HK-2 (cell line): ENCODE data around the gene DCST2.

Source experiments
- DNase-seq: peaks from one replicate; pipeline ENCODE4 v3.0.0-alpha.2; 2018; ENCODE audit not compliant: unreplicated experiment

The DCST2 gene

DNA sequence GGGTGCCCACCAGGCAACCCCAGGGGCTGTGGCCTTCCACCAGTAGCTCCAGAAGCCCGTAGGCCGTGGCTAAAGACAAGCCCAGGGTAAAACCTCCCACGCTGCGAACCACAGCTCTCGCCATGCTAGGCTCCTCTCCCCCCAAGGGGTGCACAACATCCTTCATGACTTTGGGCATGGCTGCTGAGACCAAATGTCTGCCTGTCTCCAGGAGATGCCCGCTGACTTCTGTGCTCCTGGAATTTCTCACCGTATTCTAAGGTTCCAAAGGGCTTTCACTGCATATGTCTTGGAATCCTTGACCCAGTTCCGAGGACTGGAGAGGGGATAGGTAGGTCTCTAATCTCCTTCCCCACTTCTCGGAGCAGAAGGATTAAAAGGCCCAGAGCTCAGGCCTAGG is at the start of gene DCST2, which contains the start of gene DCST1:
Gene DCST2, minus strand, starts transcription at position 258 of the 400 bp plus-strand sequence. Its CDS starts 80 bp downstream, at position 178.
Gene DCST1, plus strand, starts transcription at position 301 of the 400 bp plus-strand sequence. CDS start 213 bp downstream, outside the sequence.
- DNase-seq, result no peak

DNA sequence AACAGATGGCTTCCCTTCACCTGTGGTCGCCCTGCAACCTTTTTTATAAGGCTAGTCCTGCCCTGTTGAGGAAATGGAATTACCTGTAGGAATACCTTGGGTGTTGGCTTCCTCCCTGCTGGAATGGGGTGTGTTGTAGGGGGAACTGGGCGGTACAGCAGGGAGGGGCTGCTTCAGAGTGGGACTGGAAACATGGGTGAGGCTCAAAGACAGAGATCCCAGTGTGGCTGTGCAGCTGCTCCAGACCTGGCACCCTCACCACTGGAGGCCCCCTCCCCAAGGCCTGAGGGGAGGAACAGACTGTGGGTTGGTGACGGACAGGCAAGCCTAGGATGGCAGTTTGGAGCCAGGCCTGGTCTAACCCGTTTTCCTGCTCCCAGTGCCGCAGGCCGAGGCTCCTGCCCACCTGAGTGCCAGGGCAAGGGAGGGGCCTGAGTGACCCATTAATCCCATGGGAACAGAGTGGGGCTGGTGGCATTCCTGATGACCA is 49.5 kb upstream of the DCST2 start:
- DNase-seq, result no peak

DNA sequence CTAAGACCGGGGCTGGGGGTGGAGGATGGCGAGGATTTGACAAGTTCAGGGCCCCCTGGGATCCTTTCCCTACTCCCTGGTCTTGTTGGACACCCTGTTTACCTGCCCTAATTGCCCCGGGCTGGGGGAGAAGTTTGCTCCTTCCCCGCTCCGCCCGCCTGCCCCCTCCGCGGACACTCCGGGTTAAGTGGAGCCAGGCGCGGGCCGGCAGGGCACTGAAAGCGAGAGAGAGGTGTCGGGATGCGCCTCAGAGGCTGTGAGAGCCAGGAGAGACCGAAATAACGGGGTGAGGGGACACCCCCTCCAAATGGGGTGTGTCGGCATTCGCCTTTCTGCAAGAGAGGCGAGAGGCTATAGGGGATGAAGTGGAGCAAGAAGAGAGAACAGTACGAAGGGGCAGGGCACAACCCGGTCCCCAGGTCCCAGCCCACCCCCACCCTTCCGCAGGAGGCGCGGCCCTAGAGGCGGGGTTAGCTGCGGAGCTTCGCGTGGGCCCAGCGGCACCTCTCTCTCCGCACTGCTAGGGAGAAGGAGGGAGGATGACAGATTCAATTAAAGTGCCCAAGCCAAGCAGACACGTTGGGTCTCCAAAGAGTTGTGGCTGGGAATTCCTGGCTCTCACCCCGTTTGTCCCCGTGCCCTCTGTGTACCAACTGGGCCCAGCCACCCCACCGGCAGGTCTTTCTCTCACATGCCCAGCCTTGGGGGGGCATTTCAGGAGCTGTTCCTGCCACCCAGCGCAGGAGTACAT is 48.9 kb upstream of the DCST2 start:
- DNase-seq, result no peak

DNA sequence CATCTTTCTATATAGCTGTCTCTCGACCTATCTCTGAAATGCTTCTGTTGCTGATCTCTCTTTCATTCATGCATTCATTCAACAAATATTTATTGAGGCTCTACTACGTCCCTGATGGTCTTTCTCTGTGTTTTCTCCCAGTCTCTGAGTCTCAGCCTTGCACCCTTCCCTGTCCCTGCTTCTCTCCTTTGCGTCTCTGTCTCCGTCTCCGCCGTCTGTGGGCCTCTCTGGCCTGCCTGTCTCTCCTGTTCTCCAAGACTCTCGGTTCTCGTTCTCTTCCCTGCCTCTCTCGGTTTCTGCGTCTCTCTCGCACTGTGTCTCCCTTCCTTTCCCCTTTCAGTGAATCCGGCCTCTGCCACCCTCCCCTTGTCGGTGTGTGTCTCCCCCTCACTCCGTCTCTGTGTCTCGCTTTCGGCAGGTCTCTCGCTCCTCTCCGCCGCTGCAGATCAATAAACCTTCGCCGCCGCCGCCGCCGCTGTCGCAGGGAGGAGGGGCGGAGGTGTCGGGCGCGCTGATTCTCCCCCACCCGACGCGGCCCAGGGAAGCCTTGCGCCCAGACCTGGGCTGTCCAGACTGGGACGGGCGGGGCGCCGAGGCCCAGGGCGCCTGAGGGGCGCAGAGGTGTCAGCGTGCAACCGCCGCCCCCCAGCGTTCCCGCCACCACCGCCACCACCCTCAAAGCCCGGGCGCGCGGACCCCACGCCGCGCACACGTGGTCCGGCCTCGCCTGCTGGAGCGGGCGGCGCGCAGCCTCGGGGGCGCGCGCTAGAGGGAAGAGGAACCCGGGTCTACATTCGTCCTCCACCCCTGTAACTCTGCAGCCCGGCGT is 48.1 kb upstream of the DCST2 start:
- no peak for DNase-seq

DNA sequence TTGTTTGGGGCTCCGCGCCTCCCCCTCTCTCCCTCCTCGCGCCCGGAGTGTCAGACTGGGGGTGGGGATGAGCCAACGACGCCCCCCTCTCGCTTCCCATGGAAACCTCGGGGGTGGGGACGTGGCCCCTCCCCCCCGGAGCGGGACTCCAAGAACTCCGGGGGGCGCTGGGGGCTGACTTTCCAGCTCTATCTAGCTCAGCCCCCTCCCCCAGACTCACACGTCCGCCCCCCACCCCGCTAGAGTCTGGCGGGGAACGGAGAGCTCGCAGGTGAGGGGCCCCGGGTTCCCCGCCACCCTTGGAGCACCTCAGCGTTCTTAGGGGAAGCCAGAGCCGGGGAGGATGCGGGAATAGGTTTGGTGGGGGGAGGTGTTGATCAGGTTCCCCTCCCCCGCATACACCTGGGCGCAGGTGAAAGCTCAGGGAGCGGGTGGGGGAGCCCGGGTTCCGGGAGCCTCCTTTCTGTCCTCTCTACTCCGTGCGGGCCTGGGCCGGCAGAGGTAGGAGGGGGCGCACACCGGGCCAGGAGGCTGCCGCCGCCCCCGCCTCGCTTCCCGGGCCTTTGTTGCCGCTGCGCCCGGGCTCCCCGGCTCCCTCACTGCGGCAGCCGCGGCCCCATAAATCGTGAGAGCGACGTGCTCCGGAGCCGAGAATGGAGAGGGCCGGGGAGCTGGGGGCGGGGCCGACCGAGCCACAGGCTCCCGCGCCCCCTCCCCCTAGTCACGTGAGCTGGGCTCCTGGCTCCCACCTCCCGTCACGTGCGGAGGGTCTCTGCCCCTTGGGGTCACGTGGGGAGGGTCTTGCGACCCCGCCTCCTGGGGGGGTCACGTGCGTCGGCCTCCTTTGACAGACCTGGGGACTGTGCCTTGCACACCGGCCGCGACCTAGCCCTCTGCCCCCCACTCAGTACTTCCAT is 47.0 kb upstream of the DCST2 start:
- DNase-seq, result no peak

DNA sequence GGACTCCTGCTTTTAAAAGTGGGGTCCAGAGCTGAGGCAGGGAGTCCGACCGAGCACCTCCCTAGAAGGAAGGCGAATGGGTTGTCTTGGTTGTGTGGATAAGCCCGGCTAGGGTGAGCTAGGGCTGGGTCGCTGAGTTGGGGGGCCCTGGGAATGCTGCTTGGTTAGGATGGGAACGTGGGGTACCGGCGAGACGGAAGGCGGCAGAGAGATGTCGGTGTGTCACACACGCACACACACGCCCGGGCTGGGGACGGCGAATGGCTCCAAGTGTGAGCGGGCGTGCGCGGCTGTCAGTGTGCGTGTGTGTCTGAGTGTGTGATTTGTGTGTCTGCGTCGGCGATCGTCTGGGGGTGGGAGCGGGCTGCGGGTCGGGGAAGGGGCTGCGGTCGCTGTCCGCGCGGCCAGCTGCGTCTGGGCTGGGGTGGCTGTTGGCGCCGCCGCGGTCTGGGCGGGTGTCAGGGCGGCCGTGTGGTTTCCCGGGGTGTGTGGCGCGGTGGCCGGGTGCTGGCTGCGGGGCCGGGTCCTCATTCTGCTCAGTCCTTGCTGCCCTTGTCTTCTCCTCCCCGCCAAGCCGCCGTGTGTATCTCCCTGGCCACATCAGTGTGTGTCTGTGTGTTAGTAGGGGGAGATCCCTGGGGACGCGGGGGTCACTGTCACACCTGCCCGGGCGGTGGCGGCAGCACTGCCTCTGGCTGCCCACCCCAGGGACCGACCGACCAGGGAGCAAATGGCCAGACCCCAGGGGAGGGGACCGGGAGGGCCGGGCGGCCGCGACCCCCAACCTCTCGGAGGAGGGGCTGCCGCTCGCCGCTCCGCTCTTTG is 46.1 kb upstream of the DCST2 start:
- no peak for DNase-seq

DNA sequence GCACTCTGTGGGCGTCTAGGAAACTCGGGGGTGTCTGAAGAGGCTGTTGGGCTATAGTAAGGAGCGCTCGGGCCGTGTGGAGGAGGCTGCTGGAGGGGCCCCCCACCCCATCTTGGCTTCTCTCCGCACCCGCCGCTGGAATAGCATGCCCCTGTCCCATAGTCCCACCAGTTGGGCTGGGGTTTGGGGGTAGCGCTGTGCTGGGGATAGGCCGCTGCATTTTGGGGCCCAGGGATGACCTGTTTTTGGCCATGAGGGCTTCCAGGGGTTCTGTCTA is 45.6 kb upstream of the DCST2 start:
- DNase-seq, result no peak

DNA sequence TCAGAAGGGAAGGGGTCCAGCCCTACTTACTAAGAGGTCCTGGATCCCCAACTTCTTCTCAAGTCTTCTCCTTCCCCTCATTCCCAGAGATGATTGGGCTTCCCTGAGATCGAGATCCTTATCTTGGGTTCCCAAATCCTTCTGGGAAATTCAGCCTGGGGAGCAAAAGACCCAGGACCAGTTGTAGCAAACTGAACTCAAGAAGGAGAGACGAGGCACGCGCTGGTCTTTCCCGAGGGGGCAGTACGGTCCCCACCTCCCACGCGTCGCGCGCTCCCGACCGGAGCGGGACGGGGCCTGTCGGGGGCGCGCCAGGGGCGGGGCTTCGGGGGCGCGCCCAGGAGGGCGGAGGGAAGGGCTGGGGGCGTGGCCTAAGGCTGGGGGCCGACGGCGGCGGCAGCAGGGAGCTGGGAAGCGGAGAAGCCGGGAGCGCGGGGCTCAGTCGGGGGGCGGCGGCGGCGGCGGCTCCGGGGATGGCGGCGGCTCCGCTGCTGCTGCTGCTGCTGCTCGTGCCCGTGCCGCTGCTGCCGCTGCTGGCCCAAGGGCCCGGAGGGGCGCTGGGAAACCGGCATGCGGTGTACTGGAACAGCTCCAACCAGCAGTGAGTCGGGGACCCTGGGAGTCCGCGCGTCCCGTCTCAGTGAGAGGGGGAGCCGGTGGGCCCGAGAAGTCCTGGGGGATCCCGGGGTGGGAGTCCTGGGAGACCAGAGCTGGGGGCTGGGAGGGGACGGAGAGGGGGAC is 45.1 kb upstream of the DCST2 start, which contains the start of gene EFNA3:
Gene EFNA3, plus strand, starts transcription at position 369 of the 741 bp plus-strand sequence. Its CDS starts 105 bp downstream, at position 474.
- no peak for DNase-seq

DNA sequence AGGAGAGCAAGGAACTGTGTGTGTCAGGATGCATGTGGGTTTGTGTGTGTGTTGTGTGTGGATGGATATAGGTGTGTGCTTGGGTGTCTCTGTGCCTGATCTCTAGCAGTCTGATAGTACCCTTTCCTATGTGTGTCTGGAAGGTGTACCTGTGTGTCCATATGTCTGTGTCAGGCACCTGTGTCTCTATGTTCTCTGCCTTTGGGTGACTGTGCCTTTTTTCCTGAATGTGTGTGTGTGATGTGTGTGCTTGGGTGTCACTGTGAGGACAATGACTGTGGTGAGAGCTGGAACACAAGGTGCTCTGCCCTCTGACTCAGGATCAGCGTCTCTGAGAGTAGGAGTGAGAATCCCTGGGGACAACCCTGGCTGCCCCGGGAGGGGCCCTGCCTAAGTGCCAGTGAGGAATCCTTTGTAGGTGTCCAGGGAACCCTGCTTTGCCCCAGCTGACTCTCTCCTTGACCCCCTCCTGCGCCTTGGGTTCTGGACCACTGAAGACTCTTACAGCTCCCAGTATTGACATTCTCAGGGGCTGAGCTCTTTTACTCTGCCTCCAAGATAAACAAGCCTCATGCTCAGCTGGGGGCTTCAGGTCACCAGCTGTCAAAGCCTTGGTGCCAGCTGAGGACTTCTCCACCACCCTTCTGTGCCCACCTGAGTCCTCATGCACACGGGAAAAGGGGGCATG is 44.3 kb upstream of the DCST2 start:
- no peak for DNase-seq

DNA sequence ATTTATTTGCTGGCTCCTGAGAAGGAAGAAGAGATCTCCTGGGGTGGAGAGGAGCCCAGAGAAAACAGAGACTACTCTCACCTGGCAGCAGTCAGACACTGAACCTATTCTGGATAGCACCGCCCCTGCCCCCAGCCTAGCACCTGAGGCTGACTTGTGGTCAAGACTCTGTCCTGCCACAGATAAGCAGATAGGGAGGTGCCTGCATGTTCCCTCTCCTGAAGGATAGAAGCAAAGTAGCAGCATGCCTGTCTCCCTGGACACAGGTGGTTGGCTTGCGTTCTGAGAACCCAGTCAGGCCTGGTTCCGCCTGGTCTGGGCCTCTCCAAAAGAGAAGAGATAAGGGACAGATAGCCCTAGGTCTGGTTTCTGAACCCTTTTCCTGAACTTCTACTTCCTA is 43.8 kb upstream of the DCST2 start:
- DNase-seq, result no peak

DNA sequence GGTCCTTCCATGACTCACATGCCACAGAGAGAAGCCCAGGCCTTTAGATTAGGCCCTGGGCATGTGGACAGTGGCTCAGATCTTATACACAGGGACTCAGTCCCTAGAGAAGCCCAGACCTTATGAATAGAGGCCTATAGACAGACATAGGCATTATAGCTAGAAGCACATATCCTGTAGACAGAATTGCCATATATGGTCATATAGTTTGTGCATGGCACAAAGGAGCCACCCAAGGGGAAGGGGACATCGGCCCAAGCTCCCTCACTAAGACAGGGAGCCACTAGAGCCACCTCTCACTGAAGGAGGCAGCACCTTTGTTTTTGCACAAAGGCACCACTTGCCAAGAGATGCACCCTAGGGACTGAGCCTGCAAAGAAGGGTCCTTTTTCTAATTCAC is 42.8 kb upstream of the DCST2 start:
- no peak for DNase-seq

DNA sequence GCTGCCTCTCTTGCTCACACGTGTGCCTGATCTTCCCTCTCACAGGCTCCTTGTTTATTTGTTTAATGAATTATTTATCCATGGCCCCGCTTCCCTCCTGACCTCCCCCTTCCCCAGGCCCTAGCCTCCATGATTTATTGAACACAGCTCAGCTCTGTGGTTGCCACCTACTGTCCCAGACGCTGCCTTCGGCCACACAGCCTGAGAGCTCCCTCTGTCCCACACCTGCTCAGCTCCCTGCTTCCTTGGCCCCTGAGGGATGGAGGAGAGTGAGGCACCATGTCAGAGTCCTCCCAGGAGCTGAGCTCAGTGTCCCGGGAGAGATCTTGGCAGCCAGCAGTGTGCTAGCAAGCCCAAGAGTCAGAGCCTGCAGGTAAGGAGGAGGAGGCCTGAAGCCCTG is 42.0 kb upstream of the DCST2 start:
- DNase-seq, result no peak

DNA sequence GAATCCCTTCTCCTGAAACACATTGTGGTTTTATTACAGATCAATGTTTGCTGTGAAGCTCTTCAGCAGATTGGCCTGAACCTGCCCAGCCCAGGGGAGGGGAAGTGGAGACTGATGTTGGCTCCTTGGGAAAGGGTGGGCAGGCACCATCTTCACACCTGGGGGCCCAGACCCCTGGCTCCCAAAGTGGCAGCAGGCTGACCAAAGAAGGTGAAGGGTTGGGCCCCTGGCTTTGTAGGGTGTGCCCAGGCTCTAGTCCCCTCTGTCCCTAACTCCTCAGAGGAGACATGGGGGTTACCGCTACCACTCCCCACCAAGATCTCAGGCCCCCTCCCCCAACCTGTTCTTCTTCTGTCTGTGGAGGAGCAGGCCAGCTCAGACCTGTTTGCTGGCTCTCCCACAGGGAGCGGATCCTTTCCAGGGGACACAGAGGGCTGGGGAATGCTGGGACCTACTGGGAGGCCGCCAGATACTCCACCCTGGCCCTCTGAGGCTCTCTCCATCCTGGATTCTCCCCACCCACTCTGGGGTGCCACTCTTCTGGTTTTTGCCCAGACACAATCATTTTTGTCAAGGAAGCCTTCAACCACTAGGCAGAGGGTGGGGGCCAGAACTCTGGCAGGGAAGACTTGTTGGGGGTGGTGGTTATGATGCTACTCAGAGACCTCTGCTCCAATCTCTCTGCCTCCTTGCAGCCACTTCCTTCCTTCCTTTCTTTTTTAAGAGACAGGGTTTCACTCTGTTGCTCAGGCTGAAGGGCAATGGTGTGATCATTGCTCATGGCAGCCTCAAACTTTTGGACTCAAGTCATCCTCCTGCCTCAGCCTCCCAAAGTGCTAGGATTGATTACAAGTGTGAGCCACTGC is 40.0 kb upstream of the DCST2 start:
- no peak for DNase-seq

DNA sequence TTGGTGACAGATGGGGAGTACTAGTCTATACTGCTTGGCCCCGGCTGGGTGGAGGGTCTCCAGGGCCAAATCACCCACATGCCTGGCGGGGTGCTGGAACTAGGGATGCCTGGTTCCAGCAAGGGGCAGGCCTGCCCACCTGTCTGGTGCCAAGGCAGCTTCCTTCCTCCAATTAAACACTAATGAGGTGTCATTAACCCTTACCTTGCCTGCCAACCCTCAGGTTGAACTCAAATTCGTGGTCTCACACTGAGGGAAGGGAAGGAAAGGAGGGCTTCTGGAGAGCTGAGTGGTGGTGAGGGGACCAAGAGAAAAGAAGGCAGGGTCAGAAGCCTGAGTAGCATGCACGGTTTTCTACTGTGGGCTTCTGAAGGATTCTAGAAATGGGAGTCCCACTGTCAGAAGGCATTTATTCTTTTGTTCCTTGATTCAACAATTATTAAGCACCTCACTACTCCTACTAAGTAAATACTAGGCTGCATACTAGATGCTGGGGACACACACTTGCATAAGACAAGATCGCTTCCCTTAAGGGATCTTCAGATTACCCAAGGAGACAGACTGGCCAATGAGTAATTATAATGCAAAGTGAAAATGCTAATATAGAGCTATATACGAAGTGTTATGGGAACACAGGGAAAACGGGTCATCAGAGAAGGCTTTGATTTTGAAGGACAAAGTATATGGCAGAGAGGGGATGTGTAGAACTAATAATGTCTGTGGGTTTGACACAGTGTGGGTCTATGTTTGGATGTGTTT is 39.1 kb upstream of the DCST2 start:
- no peak for DNase-seq

DNA sequence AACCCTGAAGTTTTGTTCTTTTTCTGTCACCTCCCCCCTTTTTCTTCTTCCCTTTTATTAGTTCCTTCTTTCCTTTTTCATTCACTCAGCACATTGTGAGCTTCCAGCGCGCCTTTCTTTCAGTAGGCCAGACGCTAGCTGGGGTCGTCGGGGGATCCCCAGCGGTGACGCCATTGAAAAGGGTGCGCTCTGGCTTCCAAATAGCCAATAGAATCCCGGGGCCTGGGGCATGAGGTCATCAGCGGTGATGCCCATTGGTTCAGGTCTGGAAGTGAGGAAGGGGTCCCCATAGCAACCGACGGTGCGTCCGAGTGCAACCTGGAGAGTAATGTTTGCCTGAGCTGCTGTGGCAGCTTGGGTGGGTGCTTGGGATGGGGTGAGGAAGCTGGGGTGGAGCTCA is 38.1 kb upstream of the DCST2 start:
- no peak for DNase-seq

DNA sequence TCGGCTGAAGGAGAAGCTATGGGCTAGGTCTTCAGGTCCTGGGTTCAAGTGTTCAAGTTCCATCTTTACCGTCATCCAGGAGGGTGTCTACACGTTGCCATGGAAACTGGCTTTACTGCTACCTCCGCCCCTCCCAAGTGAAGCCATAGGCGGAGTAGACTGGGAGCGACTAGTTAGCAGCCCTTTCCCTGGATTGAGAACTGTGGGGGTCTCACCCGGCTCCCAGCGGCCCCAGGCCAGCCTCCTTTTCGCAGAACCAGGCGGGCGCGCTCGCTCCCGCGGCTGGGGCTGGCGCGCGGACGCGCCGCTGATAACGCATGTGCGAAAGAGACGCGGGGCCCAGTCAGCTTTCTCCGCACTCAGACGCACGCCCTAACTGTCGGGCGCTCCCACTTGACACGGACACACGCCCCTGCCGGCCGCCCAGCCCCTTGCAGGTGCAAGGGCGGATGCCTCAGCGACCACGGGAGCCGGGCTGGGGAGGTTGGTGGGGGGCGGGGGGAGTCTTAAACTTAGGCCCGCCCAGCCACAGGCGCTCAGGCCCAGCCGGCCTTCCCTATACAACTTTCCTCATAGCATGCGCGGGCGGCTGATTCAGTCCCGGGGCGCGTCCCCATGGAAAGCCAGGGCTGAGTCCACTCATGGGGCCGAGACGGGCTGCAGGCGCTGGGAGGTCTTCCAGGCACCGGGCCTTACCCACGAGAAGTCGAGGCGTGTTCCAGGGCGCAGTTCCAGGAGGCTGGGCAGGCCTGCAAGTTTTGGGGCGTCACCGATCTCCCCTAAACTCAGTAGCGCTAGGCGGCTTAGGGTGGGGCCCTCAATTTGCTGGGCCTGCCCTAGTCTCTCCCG is 37.4 kb upstream of the DCST2 start:
- DNase-seq, result no peak

DNA sequence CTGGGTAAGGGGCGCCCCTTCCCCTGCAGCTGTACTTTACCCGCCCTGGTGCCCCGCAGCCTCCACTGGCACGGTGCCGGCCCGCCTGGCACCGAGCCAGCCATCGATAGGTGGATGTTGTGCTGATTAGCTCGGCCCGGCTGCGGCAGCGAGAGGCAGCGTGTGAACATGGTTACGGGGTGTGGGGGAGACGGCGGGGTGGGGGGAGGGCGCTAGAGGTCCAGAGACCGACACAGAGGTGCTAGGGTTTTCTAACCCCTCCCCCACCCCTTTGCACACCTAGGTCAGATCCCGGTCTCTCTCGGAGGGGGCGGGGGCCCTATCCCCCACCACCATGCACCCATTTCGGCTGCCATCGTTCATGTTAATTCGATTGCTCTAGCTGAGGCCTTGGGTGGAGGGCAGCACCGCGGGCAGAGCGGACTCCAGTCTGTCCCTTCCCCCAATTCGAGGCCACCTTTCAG is 36.6 kb upstream of the DCST2 start:
- DNase-seq, result no peak
